Measurements from ENCODE around the gene TP53I13. TPM values are rescaled to one million over a fixed set of nuclear protein-coding genes. Genes with fewer than 3 reads are reported as not detected.

The TP53I13 gene
- total and polyA plus RNA-seq, 4 donors: 24.2 to 126 (median 61.4) TPM

DNA sequence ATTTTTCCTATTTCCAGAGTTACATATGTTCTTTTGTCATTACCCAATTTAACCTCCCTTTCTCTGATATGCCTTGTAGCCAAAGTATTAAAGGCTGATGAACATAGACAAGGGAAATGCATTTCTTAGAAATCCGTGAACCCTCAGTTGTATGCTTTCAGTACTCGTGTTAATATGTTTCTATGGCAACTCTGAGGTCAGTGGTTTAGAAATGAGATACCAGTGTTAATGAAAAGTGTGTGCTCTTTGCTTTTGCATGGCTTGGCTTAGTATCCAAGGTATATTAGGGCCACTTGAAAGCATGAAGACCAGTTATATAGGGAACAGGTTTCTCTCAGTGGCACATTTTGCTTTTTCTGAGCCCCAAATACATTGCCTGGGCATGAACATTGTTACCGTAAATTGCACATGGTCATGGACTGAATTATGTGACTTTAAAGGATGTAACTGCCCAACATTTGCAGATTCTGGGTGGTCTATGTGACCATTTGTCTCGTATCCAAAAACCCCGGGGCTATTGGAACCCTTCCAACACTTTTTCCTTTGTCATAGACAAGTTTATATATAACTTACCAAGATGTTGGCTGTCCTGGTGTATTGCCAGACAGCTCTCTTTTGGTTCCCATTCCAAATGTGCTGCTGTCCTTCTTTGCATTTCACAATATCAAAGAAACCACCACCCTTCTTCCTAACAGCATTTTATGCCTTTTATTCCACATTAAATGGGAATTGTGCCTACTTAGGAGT lies 19.2 kb upstream of the TP53I13 start:
- no peak overlapping the region for H3K27ac ChIP-seq (ENCODE audit: low read depth in 1 of 2, low read length in 1 of 2)
- peaks cover 0 to 2% (median 2%) of the 10 kb centered on the region in 4 donors for H3K36me3 ChIP-seq (ENCODE audit: control insufficient read depth in 4 of 4, insufficient read depth in 4 of 4, low read length in 4 of 4)
- DNase-seq (peak; percentile 90 to 97 (median 92)), ATAC-seq (ENCODE audit: insufficient read depth, low FRiP score) (no peak)
- no peaks in the 10 kb centered on the region for H3K27me3 ChIP-seq (ENCODE audit: control insufficient read depth in 3 of 3, insufficient read depth in 3 of 3, low read length in 2 of 3)
- no peak overlapping the region for H3K4me3 ChIP-seq
- TF ChIP-seq, protein P1, sequence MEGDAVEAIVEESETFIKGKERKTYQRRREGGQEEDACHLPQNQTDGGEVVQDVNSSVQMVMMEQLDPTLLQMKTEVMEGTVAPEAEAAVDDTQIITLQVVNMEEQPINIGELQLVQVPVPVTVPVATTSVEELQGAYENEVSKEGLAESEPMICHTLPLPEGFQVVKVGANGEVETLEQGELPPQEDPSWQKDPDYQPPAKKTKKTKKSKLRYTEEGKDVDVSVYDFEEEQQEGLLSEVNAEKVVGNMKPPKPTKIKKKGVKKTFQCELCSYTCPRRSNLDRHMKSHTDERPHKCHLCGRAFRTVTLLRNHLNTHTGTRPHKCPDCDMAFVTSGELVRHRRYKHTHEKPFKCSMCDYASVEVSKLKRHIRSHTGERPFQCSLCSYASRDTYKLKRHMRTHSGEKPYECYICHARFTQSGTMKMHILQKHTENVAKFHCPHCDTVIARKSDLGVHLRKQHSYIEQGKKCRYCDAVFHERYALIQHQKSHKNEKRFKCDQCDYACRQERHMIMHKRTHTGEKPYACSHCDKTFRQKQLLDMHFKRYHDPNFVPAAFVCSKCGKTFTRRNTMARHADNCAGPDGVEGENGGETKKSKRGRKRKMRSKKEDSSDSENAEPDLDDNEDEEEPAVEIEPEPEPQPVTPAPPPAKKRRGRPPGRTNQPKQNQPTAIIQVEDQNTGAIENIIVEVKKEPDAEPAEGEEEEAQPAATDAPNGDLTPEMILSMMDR (IDR thresholded peaks at IDR 0.05; ENCODE audit: control extremely low read depth, extremely low read depth): no peak
- peaks cover 0 to 48% (median 9%) of the 10 kb centered on the region in 5 donors for H3K4me1 ChIP-seq (ENCODE audit: control insufficient read depth in 5 of 5, insufficient read depth in 5 of 5, low read length in 5 of 5)
- WGBS, 2 donors: 32 to 35% methylated on average over 5 of the region's 5 CpGs
- no peaks in the 10 kb centered on the region for H3K9me3 ChIP-seq (ENCODE audit: control insufficient read depth in 4 of 4, insufficient read depth in 3 of 4, low read length in 3 of 4)
- peak overlapping the region in 1 of 2 donors; percentile 40 for H3K9ac ChIP-seq (ENCODE audit: insufficient read depth in 1 of 2, low read length in 2 of 2)

DNA sequence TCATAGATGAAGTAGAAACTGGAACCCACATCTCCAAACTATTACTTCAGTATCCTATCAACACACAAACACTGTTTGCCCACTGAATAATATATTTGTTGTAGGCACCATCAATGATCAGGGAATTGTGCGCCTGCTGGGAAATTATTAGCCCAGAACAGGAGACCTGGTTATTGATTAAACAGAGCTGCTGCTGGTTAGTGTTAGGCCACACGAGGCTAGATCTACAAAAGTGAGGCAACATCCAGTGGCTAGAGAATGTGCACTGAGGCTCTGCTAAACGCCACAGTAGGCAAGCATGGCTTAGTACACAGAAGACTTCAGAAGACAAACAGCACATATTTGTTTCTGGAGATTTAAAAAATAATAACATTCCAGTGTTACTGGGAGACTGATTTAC lies 12.7 kb upstream of the TP53I13 start:
- 66 to 73% methylated on average over 3 of the region's 3 CpGs for WGBS, 2 donors
- Histone ChIP-seq H3K4me1 (ENCODE audit: control insufficient read depth in 5 of 5, insufficient read depth in 5 of 5, low read length in 5 of 5) (peaks cover 0 to 11% (median 0%) of the 10 kb centered on the region in 5 donors), H3K9me3 (ENCODE audit: control insufficient read depth in 4 of 4, insufficient read depth in 3 of 4, low read length in 3 of 4) (no peaks in the 10 kb centered on the region), H3K9ac (ENCODE audit: insufficient read depth in 1 of 2, low read length in 2 of 2) (no peak overlapping the region), H3K36me3 (ENCODE audit: control insufficient read depth in 4 of 4, insufficient read depth in 4 of 4, low read length in 4 of 4) (no peaks in the 10 kb centered on the region), H3K4me3 (no peak overlapping the region), H3K27me3 (ENCODE audit: control insufficient read depth in 3 of 3, insufficient read depth in 3 of 3, low read length in 2 of 3) (no peaks in the 10 kb centered on the region), H3K27ac (ENCODE audit: low read depth in 1 of 2, low read length in 1 of 2) (no peak overlapping the region)
- DNase-seq: no peak
- TF ChIP-seq, protein P1 (IDR thresholded peaks at IDR 0.05; ENCODE audit: control extremely low read depth, extremely low read depth): no peak
- ATAC-seq (ENCODE audit: insufficient read depth, low FRiP score): no peak

DNA sequence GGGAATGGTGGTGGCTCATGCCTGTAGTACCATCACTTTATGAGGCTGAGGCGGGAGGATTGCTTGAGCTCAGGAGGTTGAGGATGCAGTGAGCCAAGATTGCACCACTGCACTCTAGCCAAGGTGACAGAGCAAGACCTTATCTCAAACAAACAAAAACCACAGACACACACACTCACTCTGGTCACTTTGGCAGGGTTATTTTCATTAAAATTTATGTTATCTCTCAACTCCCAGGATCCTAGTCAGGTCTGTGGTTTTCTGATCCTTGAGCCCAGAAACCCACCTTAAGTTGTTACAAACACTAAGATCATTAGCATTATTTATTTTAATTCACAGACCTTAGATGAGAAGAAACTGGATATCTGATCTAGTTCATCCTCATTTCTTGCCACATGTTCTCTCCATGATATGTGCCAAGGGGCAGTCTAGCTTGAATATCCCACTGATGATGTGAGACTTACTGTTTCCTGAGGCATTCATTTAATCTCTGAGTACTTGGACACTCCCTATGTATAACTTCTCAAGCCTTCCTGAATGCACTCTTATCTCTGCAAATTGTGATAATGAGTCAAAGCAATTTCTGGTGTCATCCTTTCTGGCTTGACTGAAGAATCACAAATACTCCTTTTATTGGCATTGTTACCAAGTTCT lies 11.3 kb upstream of the TP53I13 start:
- no peak overlapping the region for H3K27ac ChIP-seq (ENCODE audit: low read depth in 1 of 2, low read length in 1 of 2)
- TF ChIP-seq, protein P1 (IDR thresholded peaks at IDR 0.05; ENCODE audit: control extremely low read depth, extremely low read depth): no peak
- peaks cover 0 to 19% (median under 1%) of the 10 kb centered on the region in 5 donors for H3K4me1 ChIP-seq (ENCODE audit: control insufficient read depth in 5 of 5, insufficient read depth in 5 of 5, low read length in 5 of 5)
- H3K27me3 ChIP-seq (ENCODE audit: control insufficient read depth in 3 of 3, insufficient read depth in 3 of 3, low read length in 2 of 3): no peaks in the 10 kb centered on the region
- DNase-seq: no peak
- no peak overlapping the region for H3K9ac ChIP-seq (ENCODE audit: insufficient read depth in 1 of 2, low read length in 2 of 2)
- 78 to 79% methylated on average over 1 of the region's 1 CpG for WGBS, 2 donors
- peak; percentile 17 for ATAC-seq (ENCODE audit: insufficient read depth, low FRiP score)
- no peaks in the 10 kb centered on the region for H3K36me3 ChIP-seq (ENCODE audit: control insufficient read depth in 4 of 4, insufficient read depth in 4 of 4, low read length in 4 of 4)
- H3K4me3 ChIP-seq: no peak overlapping the region
- H3K9me3 ChIP-seq (ENCODE audit: control insufficient read depth in 4 of 4, insufficient read depth in 3 of 4, low read length in 3 of 4): no peaks in the 10 kb centered on the region

Data from lung (tissue), 12 donors.